ENCODE measurements around the gene SRSF7.

The SRSF7 gene

DNA sequence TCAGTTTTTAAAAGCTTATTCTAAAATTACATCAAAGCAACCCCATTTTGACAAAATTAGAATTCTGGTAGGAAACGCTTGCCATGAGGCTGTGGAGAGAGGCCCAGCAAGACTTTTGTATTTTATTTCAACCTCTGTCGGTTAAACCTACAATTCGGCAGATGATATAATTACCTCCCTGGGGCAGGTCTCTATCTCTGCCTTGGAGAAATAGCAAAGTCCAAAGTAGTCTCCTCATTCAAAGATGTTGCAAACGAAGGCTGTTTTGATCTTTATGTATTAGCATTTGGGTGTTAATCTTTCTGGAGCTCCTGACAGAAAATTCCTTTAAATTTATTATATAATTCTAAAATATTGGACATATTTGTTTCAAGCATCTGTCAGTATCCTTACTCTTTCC lies 49.6 kb downstream of the SRSF7 start:
- no peak for DNase-seq (ENCODE audit: low read depth in 2 of 2)

DNA sequence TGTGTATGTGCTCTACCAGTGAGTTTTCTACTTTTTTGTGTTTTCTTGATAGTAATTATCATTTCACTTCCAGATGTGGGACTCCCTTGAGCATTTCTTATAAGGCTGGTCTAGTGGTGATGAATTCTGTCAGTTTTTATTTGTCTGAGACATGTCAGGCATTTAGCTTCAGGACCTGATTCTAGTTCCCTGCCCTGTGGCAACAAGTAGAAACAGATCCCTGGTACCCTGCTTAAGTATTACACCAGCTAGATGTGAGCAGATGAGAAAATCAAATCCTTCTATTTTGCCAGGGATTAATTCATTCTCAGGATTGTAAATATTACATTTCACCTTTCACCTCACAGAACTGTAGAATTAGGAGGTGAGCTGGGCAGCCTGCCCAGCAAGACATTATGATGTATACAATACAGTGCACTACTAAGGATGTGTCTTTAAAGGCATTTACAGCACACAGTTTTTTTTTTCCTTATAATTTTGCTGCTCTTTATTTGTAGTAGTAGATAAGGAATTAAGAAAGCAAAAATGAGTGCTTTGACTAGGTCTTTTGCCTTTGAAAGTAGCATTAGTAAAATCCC lies 50.2 kb downstream of the SRSF7 start:
- no peak for DNase-seq (ENCODE audit: low read depth in 2 of 2)

DNA sequence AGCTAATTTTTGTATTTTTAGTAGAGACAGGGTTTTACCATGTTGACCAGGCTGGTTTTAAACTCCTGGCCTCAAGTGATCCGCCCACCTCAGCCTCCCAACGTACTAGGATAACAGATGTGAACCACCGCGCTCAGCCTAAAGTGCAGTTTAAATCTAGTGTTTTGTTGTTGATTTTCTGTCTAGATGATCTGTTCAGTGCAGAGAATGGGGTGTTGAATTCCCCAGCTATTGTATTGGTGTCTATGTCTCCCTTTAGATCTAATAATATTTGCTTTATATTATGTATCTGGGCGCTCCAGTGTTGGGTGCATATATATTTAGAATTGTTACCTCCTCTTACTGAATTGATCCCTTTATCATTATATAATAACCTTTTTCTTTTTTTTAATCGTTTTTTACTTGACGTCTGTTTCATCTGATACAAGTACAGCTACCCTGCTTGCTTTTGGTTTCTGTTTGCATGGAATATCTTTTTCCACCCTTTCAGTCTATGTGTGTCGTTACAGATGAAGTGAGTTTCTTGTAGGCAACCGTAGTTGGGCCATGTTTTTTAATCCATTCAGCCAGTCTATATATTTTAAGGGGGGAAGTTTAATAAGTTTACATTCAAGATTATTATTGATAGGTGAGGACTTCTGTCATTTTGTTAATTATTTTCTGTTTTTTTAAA lies 50.9 kb downstream of the SRSF7 start:
- DNase-seq (ENCODE audit: low read depth in 2 of 2), result no peak

DNA sequence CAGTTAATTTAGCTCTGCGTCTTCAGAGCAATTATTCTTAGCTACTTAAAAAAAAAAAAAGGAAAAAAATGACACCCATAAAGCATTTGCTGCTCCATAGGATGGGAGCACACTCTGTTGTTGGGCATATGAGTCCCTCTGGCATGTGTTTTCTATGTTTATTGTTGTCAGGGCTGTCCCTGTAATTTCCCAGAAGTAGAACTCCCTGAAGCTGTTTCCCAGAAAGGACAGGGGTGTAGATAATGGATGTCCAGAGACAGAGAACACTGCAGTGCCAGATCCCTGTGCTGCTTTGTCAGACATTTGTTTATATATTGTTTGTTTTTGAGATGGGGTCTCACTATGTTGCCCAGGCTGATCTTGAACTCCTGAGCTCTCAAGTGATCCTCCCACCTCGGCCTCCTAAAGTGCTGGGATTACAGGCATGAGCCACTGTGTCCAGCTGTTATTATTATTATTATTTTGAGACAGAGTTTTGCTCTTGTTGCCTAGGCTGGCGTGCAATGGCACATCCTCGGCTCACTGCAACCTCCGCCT lies 52.6 kb downstream of the SRSF7 start:
- no peak for DNase-seq (ENCODE audit: low read depth in 2 of 2)

DNA sequence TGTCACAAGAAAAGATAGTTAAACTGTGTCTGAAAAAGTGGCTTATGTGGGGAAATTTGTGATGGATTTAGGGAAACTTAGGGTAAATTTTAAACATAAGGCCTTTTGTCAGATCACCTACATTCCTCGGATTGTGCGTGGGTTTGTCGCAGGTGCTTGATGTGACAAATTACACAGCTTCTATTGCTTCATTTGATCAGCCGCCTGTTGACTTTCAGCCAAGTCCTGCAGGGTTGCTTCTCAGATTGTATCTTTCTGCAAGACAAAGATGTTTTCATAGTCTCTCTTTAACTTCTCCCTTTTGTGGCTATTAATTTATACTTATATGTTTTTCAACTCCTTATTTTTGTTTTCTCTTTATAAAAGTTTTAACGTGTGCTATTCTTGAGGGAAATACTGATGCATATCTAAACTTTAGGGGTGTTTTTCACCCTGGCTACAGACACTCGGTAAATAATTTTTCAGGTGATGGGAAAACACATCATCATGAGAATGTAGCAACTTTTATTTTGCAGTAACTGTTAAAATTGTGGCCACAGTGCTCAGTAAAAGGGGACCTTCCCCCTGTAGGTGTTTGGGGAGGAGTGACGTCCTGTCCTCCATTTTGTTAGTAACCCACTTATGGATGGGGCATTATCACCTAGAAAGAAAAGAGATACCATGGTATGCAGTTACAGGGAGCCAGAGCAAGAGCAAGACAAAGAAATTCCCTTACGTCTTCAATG lies 53.9 kb downstream of the SRSF7 start:
- no peak for DNase-seq (ENCODE audit: low read depth in 2 of 2)
